Keratinocyte (primary cell): ENCODE measurements around the gene SUSD3. TPM values are rescaled to one million over a fixed set of nuclear protein-coding genes. Genes with fewer than 3 reads are reported as not detected.

ENCODE experiments used
- DNase-seq: peaks from one replicate; pipeline ENCODE4 v3.0.0-alpha.2; 2011; ENCODE audit warnings: low read depth, missing footprints, low spot score
- FAIRE-seq: peaks from 2 replicates; lab custom pipeline; 2011; peaks lifted over from hg19 to GRCh38; lab: Jason Lieb, UNC
- H2AFZ ChIP-seq: 2 replicates; pipeline ENCODE4 v1.6.0; 2012; ENCODE audit warnings: low read length, control low read depth, inconsistent platforms; ENCODE audit not compliant: control insufficient read depth
- H3K27ac ChIP-seq: 2 replicates; pipeline ENCODE4 v1.5.1; 2011; ENCODE audit warnings: low read length; ENCODE audit not compliant: control insufficient read depth, insufficient read depth
- H3K27me3 ChIP-seq: 3 replicates; pipeline ENCODE4 v1.6.0; 2011; ENCODE audit warnings: low read length; ENCODE audit not compliant: control insufficient read depth, insufficient read depth; ENCODE audit errors: extremely low read depth
- H3K36me3 ChIP-seq, 2 experiments: 2 replicates in 1 of 2; 3 replicates in 1 of 2; pipeline ENCODE4 v1.5.1; 2011; ENCODE audit warnings: low read length in 2 of 2, mild to moderate bottlenecking in 1 of 2; ENCODE audit not compliant: control insufficient read depth in 2 of 2, insufficient read depth in 2 of 2; ENCODE audit errors: extremely low read depth in 1 of 2
- H3K4me1 ChIP-seq: 3 replicates; pipeline ENCODE4 v1.5.1; 2011; ENCODE audit warnings: low read length; ENCODE audit not compliant: control insufficient read depth, insufficient read depth; ENCODE audit errors: extremely low read depth
- H3K4me2 ChIP-seq: 3 replicates; pipeline ENCODE4 v1.6.0; 2011; ENCODE audit warnings: low read depth, low read length; ENCODE audit not compliant: control insufficient read depth, insufficient read depth; ENCODE audit errors: extremely low read depth
- H3K4me3 ChIP-seq, 3 experiments: fragments of 200-600 bp in 1 of 3; sonication (generic) in 1 of 3; 2 replicates in 2 of 3; 3 replicates in 1 of 3; pipeline ENCODE4 v1.5.1; 2011 to 2016; ENCODE audit warnings: low read length in 3 of 3, mild to moderate bottlenecking in 3 of 3, control low read depth in 2 of 3, inconsistent platforms in 1 of 3, low read depth in 1 of 3, mixed read lengths in 1 of 3, mixed run types in 1 of 3, moderate library complexity in 1 of 3; ENCODE audit not compliant: control insufficient read depth in 2 of 3, insufficient read depth in 2 of 3; ENCODE audit errors: extremely low read depth in 1 of 3
- H3K79me2 ChIP-seq: 2 replicates; pipeline ENCODE4 v1.6.0; 2012; ENCODE audit warnings: low read length; ENCODE audit not compliant: control insufficient read depth, insufficient read depth
- H3K9ac ChIP-seq: 3 replicates; pipeline ENCODE4 v1.6.0; 2011; ENCODE audit warnings: low read length; ENCODE audit not compliant: control insufficient read depth, insufficient read depth; ENCODE audit errors: extremely low read depth
- H3K9me1 ChIP-seq: 3 replicates; pipeline ENCODE4 v1.6.0; 2011; ENCODE audit warnings: low read length; ENCODE audit not compliant: control insufficient read depth, insufficient read depth; ENCODE audit errors: extremely low read depth
- H3K9me3 ChIP-seq: 2 replicates; pipeline ENCODE4 v1.5.1; 2012; ENCODE audit warnings: low read depth, low read length; ENCODE audit not compliant: control insufficient read depth
- H4K20me1 ChIP-seq: 3 replicates; pipeline ENCODE4 v1.6.0; 2011; ENCODE audit warnings: low read length; ENCODE audit not compliant: control insufficient read depth, insufficient read depth; ENCODE audit errors: extremely low read depth
- EZH2 ChIP-seq: IDR thresholded peaks from one replicate; pipeline ENCODE4 v1.6.1; 2012; ENCODE audit warnings: inconsistent platforms, mild to moderate bottlenecking, low read length, moderate library complexity
- dilution Hi-C: fragments of 300-500 bp; cut with MboI; formaldehyde crosslinking; loops from one replicate; pipeline ENCODE4 v1.7.0; 2020; ENCODE audit warnings: low sequenced_read_pairs; ENCODE audit not compliant: extremely low pct_ligation_motif_present
- polyA plus RNA-seq, 5 experiments: library from polyadenylated mRNA; depleted of rRNA in 3 of 5; stranded (reverse) in 3 of 5; stranded (forward) in 1 of 5; unstranded in 1 of 5; fragments of >200 nt; gene quantifications; 1 replicate in 1 of 5; 2 replicates in 3 of 5; 3 replicates in 1 of 5; pipeline versions ENCODE4 v1.2.1 to v1.2.3, GENCODE V29; 2011 to 2012; ENCODE audit warnings: missing spikeins in 2 of 5, low read depth in 1 of 5, low replicate concordance in 1 of 5
- TF ChIP-seq, protein P1 (sequence below), 3 experiments: IDR thresholded peaks in 1 of 3; conservative IDR thresholded peaks in 1 of 3; optimal IDR thresholded peaks in 1 of 3; 2 replicates in 2 of 3; 3 replicates in 1 of 3; pipeline versions ENCODE3 to v1.5.1; 2011; ENCODE audit warnings: low read length in 3 of 3, mild to moderate bottlenecking in 3 of 3, moderate library complexity in 2 of 3, control low read depth in 1 of 3, inconsistent platforms in 1 of 3; ENCODE audit not compliant: insufficient read depth in 2 of 3; ENCODE audit errors: extremely low read depth in 1 of 3

The SUSD3 gene
- polyA plus RNA-seq, 1 donor (not counting 4 experiments of a cell fraction or from before 2014, with no cell fraction given): 0.20 TPM

DNA sequence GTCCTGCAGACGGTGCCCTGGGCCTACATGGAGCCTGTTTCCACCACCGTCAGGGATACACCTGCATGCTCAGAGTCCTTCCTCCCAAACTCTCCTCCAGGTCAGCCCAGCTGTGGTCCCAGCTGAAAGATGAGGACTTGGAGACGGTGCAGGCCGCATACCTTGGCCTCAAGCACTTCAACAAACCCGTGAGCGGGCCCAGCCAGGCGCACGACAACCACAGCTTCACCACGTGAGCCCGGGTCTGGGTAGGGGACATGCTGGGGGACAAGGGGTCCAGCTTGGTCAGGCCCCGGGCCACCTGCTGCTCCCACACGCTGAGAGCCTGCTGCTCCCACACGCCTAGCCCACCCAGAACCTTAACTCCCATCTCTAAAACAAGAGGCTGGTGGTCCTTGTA lies 20.9 kb downstream of the SUSD3 start:
- Histone ChIP-seq H3K9me1 (no peaks in the 10 kb centered on the region), H2AFZ (no peak overlapping the region), H3K4me2 (no peak overlapping the region), H3K4me3 (no peak overlapping the region), H3K27me3 (peaks cover 3% of the 10 kb centered on the region), H3K79me2 (no peaks in the 10 kb centered on the region), H3K9ac (no peak overlapping the region), H3K27ac (no peak overlapping the region), H3K36me3 (no peaks in the 10 kb centered on the region), H4K20me1 (no peaks in the 10 kb centered on the region), H3K4me1 (no peaks in the 10 kb centered on the region), H3K9me3 (no peaks in the 10 kb centered on the region)
- dilution Hi-C loops: no loop called here
- TF ChIP-seq, protein P1, sequence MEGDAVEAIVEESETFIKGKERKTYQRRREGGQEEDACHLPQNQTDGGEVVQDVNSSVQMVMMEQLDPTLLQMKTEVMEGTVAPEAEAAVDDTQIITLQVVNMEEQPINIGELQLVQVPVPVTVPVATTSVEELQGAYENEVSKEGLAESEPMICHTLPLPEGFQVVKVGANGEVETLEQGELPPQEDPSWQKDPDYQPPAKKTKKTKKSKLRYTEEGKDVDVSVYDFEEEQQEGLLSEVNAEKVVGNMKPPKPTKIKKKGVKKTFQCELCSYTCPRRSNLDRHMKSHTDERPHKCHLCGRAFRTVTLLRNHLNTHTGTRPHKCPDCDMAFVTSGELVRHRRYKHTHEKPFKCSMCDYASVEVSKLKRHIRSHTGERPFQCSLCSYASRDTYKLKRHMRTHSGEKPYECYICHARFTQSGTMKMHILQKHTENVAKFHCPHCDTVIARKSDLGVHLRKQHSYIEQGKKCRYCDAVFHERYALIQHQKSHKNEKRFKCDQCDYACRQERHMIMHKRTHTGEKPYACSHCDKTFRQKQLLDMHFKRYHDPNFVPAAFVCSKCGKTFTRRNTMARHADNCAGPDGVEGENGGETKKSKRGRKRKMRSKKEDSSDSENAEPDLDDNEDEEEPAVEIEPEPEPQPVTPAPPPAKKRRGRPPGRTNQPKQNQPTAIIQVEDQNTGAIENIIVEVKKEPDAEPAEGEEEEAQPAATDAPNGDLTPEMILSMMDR (optimal IDR thresholded peaks at IDR 0.05 in 1 of 3, IDR thresholded peaks at IDR 0.05 in 1 of 3, conservative IDR thresholded peaks at IDR 0.05 in 1 of 3; ENCODE audit: extremely low read depth in 1 of 3, insufficient read depth in 2 of 3, low read length in 3 of 3): no peak
- no peak for TF ChIP-seq EZH2
- DNase-seq (no peak), FAIRE-seq (no peak)

DNA sequence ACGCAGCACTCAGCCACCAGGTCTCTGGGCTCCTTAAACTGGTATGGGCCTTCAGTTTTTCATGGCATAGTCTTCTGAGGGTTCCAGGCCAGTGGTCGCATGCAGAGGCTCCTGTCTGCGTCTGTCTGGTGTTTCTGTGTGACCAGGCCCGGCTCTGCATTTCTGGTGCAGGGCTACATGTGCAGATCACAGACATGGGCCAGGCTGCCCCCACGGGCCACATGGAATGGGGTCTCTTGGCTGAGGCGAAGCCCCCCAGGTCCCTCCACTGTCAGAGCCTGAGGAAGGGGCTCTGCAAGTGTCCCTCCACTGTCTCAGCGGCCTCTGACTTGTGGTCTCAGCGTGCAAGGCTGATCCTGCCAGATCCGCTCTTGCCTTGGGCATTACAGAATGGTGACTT lies 21.9 kb downstream of the SUSD3 start:
- H3K79me2 ChIP-seq: no peaks in the 10 kb centered on the region
- H3K9me1 ChIP-seq: no peaks in the 10 kb centered on the region
- no peak for DNase-seq
- H4K20me1 ChIP-seq: no peaks in the 10 kb centered on the region
- H3K27ac ChIP-seq: no peak overlapping the region
- TF ChIP-seq EZH2: no peak
- TF ChIP-seq, protein P1 (optimal IDR thresholded peaks at IDR 0.05 in 1 of 3, IDR thresholded peaks at IDR 0.05 in 1 of 3, conservative IDR thresholded peaks at IDR 0.05 in 1 of 3; ENCODE audit: extremely low read depth in 1 of 3, insufficient read depth in 2 of 3, low read length in 3 of 3): no peak
- no peaks in the 10 kb centered on the region for H3K9me3 ChIP-seq
- H3K4me3 ChIP-seq: no peak overlapping the region
- H3K4me1 ChIP-seq: no peaks in the 10 kb centered on the region
- peaks cover 3% of the 10 kb centered on the region for H3K27me3 ChIP-seq
- H3K9ac ChIP-seq: no peak overlapping the region
- dilution Hi-C loops: no loop called here
- no peak for FAIRE-seq
- H3K36me3 ChIP-seq: no peaks in the 10 kb centered on the region
- H3K4me2 ChIP-seq: no peak overlapping the region
- no peak overlapping the region for H2AFZ ChIP-seq
